Fibroblast of the aortic adventitia (primary cell): ENCODE data around the gene HYDIN. TPM values are rescaled to one million over a fixed set of nuclear protein-coding genes. Genes with fewer than 3 reads are reported as not detected.
"Not testable (repeated sequence)": the region's sequence is repeated elsewhere in the genome, so short reads cannot be mapped to it uniquely, and the experiment has no call there.

ENCODE experiments used
- DNase-seq: peaks from one replicate; pipeline ENCODE4 v3.0.0-alpha.2; 2010; ENCODE audit warnings: low read depth
- H3K4me3 ChIP-seq: 2 replicates; pipeline ENCODE4 v1.5.1; 2011; ENCODE audit warnings: low read depth, mild to moderate bottlenecking, control low read depth, low read length, moderate library complexity
- total RNA-seq: library from RNA; depleted of rRNA; stranded (reverse); fragments of >200 nt; gene quantifications from 2 replicates; pipeline ENCODE4 v1.2.3, GENCODE V29; 2012; ENCODE audit warnings: low replicate concordance

Gene HYDIN
- total RNA-seq, 1 donor, result 1.5 TPM

DNA sequence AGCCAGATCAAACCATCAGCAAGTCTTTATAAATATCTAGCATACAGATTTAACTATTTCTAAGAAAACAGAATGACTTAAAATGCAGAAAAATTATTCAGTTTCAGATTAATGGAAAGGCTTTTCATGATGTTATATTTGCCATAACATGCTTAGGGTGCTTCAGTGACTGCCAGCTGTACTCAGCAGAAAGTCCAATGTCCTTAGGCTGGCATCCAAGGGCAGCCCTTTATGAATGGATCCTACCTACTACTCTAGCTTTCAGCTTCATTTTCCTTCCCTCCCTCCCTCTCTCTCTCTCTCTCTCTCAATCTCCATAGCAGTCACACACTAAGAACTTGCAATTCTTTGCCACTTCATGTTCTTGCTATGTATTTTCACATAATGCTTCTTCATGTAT lies 124.6 kb downstream of the HYDIN start:
- H3K4me3 ChIP-seq, DNase-seq: not testable (repeated sequence)

DNA sequence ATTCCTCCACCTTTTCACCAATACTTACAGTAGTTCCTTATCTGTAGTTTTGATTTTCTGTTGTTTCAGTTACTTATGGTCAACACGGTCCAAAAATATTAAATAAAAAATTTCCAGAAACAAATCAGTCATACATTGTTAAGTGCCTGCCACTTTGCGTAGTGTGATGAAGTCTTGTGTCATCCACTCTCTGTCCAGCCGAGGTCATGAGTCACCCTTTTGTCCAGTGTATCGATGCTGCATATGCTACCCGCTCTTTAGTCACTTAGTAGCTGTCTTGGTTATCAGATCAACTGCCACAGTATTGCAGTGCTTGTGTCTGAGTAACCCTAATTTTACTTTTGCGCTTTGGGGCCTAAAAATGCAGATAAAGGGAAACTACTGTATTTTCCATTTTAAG lies 146.9 kb downstream of the HYDIN start:
- H3K4me3 ChIP-seq, DNase-seq: not testable (repeated sequence)

GRCh38 chr16:71080777-71081176 lies 149.7 kb downstream of the HYDIN start:
- not testable (repeated sequence) for DNase-seq, H3K4me3 ChIP-seq

- H3K4me3 ChIP-seq, DNase-seq: not testable (repeated sequence)
Measured at GRCh38 chr16:71080262-71080661, 150.3 kb downstream of the HYDIN start.

- not testable (repeated sequence) for DNase-seq, H3K4me3 ChIP-seq
Measured at GRCh38 chr16:71070651-71071050, 159.9 kb downstream of the HYDIN start.

DNA sequence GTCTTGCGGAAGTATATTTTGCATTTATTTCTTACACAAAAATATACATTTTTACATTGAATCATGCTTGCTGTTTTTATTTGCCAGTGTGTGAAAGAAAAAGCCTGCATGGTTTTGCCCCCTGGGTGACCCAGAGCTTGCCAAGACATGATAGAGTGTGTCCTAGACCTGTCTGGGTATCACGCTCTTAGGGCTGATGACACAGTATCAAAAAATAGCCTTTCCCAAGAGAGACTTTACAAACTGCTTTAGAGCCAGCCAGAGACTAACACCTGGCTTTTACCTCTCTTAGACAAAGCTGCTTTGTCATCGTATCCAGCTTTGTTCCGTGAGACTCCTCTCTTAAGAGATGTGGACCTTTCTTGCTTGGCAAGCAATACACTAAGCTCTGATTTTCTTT lies 160.7 kb downstream of the HYDIN start:
- not testable (repeated sequence) for DNase-seq, H3K4me3 ChIP-seq

DNA sequence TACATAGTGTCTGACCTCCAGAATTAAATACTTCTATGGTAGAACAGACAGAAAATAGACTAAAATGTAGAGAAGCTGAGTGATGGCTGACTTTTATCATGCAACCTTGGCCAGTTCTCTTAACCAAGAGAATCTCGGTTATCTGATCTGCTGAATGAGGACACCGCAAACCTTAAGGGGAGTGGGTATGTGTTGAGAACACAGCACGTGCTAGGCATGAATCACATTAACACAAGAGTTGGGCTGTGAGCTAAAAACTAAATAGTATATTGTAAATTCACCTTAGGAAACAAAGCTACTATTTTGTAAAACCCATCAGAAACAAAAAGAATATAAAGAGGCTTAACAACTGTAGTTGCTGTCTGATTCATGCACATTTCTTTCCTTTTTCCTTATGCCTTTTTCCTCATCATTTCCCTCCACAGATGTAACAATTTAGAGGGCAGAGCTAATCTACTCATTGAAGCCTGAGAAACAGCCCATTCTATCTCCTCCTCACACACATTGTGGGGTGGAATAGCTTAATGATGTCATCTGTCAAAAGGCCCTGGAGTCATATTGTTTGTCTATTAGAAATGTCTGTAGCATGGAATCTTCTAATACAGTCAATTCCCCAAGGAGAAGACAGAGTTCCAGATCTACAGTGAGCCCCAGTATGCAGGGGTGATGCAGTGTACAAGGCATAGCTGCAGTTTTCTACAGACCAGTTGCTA lies 176.5 kb downstream of the HYDIN start:
- DNase-seq, H3K4me3 ChIP-seq: not testable (repeated sequence)

DNA sequence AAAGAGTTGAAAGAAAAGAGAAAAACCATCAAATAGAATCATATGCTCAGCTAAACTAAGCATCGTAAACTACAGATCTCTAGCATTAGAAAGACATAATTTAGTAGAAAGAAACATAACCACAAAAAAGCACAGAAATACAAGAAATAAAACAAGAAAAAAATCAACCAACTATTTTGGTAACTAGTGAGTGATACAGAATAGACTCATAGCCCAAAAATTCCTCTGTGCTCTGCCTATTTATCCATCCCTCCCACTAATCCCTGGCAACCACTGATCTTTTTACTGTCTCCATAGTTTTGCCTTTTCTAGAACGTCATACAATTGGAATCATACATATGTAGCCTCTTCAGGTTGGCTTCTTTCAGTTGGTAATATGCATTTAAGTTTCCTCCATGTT lies 180.2 kb downstream of the HYDIN start:
- DNase-seq, H3K4me3 ChIP-seq: not testable (repeated sequence)

DNA sequence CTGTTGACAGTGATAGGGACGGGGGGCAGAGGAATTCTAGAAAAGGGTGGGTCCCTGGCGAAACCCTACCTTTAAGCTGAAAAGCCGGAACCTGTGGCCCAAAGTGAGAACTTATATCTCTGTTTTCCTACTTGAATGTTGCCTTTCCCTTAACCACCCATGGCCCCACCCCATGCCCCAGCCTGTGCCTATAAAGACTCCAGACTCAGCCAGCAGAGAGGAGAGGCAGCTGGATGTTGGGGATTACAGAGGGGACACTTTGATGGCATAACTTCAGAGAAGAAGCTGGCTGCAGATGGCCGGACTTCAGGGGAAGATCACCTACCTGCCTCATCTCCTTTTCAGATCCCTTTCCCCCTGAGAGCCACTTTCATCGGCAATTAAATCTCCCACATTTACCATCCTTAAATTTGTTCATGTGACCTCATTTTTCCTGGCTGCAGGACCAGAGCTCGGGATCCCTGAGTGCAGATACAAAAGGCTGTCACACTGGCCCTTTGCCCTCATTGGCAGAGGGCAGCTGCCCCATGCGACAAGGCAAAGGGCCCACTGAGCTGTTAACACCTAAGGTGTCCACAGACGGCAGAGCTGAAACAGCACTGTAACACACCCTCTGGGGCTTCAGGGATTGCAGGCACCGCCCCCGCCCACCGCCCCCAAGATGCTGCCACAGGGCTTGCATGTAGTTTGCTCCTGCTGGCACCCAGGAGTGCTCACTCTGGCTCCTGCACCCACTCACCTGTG lies 191.0 kb downstream of the HYDIN start:
- H3K4me3 ChIP-seq, DNase-seq: not testable (repeated sequence)

- H3K4me3 ChIP-seq, DNase-seq: not testable (repeated sequence)
Measured at GRCh38 chr16:71038421-71038820, 192.1 kb downstream of the HYDIN start.

- DNase-seq, H3K4me3 ChIP-seq: not testable (repeated sequence)
Measured at GRCh38 chr16:71037987-71038386, 192.5 kb downstream of the HYDIN start.

GRCh38 chr16:71028032-71028727 lies 202.3 kb downstream of the HYDIN start:
- H3K4me3 ChIP-seq, DNase-seq: not testable (repeated sequence)

- DNase-seq, H3K4me3 ChIP-seq: not testable (repeated sequence)
Measured at GRCh38 chr16:71027511-71027910, 203.0 kb downstream of the HYDIN start.

- DNase-seq, H3K4me3 ChIP-seq: not testable (repeated sequence)
Measured at GRCh38 chr16:71023851-71024439, 206.6 kb downstream of the HYDIN start.

DNA sequence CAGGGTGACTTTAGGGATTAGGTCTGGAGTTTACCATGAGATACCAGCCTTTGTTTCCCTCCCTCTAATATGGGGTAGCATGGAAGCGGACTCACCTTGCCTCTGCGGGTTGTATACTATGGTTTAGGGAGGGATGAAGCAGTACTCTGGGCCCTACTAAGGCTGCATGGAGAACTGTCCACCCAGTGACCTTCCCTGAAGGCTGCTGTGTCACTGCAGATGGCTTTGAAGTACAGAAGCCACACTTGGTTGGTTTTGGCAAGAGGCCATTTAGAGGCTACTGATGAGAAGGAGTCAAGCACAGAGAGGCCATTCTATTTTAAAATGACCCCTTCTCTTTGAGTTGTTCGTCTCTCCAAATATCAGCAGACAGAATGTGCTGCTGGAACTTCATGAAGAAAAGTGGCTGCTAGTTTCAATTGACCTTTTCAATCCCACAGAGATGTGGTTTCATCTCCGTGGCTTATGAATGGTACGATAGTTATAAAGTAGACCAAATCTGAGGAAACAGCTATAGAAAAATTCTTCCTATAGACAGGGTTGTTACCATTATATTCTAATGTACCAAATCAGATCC lies 208.5 kb downstream of the HYDIN start:
- not testable (repeated sequence) for DNase-seq, H3K4me3 ChIP-seq

- not testable (repeated sequence) for DNase-seq, H3K4me3 ChIP-seq
Measured at GRCh38 chr16:71019067-71019682, 211.3 kb downstream of the HYDIN start.

GRCh38 chr16:71015419-71015818 lies 215.1 kb downstream of the HYDIN start:
- H3K4me3 ChIP-seq, DNase-seq: not testable (repeated sequence)

DNA sequence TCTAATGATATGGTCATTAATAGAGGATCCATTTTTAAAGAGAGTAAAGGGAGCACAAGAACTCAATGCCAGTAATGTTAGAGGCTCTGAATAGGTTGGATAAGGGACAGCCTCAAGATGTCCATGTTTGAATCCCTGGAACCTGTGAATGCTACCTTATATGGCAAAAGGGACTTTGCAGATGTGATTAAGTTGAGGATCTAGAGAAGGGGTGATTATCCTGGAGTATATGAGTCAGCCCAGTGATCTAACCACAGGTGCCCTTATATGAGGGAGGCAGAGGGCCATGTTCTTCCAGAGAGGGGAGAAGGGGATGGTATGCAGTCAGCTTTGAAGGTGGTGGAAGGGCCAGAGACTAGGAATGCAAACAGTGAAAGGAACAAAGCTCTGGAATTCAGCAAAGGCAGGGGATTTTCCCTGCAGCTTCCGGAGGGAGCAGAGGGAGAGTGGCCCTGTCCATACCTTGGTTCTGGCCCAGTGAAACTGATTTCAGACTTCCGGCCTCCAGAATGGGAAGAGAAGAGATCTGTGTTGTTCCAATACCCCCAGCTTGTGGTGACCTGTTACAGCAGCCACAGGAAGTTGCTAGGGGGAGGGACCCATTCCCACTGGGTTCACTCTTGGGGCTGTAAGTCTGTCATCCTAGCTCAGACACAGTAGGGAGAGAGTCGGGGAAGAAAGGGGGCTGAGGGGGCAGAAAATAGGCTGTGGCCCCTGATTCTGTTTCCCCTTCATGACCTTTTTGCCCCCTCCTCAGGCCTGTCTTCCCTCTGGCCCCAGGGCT lies 220.9 kb downstream of the HYDIN start:
- not testable (repeated sequence) for DNase-seq, H3K4me3 ChIP-seq
